K562 (cell line): Measurements from ENCODE around the gene TSC22D1. TPM values are rescaled to one million over a fixed set of nuclear protein-coding genes. Genes with fewer than 3 reads are reported as not detected.

Experiments
- ATAC-seq: fragments of 200-7000 bp; cut with Tn5 transposase; 3 replicates; pipeline ENCODE4 v1.9.1; 2020; ENCODE audit warnings: moderate library complexity
- BruUV-seq: library from RNA; stranded (reverse); fragments of 400-500 nt; replicated peaks from 2 replicates; lab custom pipeline; 2021; lab: Mats Ljungman, UMichigan
- CTCF ChIA-PET: fragments of 300-600 bp; formaldehyde crosslinking; extraction: SDS; loops from one replicate; lab custom pipeline; 2021; ENCODE audit warnings: low intra/inter-chr PET ratio; lab: Yijun Ruan, JAX
- POLR2A ChIA-PET: fragments of 300-600, 350-650 bp; sonication (Branson Sonifier 250); formaldehyde crosslinking; extraction: SDS; loops from one replicate; lab custom pipeline; 2021; ENCODE audit warnings: antibody characterized with exemption, inconsistent platforms; lab: Yijun Ruan, JAX
- DNase-seq, 4 experiments: peaks; one replicate each; pipeline versions ENCODE4 v3.0.0 to v3.0.0-alpha.2; 2011 to 2018; ENCODE audit warnings: low spot score in 3 of 4, mixed read lengths in 3 of 4; ENCODE audit errors: extremely low read depth in 1 of 4
- FAIRE-seq: peaks from 2 replicates; lab custom pipeline; 2011; peaks lifted over from hg19 to GRCh38; lab: Jason Lieb, UNC
- H2AFZ ChIP-seq: 2 replicates; pipeline ENCODE4 v1.6.0; 2011; ENCODE audit warnings: low read depth, low read length, control low read depth, inconsistent platforms
- H3K27ac ChIP-seq: fragments of 200-600 bp; 3 replicates; pipeline ENCODE4 v1.8.0; 2011; ENCODE audit warnings: low read depth, mild to moderate bottlenecking, control low read depth, inconsistent platforms, low read length, moderate library complexity, mixed read lengths; ENCODE audit errors: extremely low read depth
- H3K27me3 ChIP-seq, 2 experiments: fragments of 300-600 bp in 1 of 2; 2 replicates in 1 of 2; 3 replicates in 1 of 2; pipeline versions ENCODE4 v1.6.0 to v1.8.0; 2011; ENCODE audit warnings: inconsistent platforms in 2 of 2, low read length in 2 of 2, mild to moderate bottlenecking in 1 of 2, mixed read lengths in 1 of 2, moderate library complexity in 1 of 2; ENCODE audit not compliant: control insufficient read depth in 2 of 2, insufficient read depth in 2 of 2
- H3K36me3 ChIP-seq: fragments of 300-600 bp; 3 replicates; pipeline ENCODE4 v1.8.0; 2011; ENCODE audit warnings: mild to moderate bottlenecking, low read length, inconsistent platforms; ENCODE audit not compliant: control insufficient read depth, insufficient read depth
- H3K4me1 ChIP-seq, 2 experiments: fragments of 200-600 bp in 1 of 2; replicated peaks in 1 of 2; 2 replicates in 1 of 2; 3 replicates in 1 of 2; pipeline versions ENCODE4 v1.5.1 to v1.8.0; 2011; ENCODE audit warnings: inconsistent platforms in 2 of 2, low read length in 2 of 2, mild to moderate bottlenecking in 1 of 2, mixed read lengths in 1 of 2, moderate library complexity in 1 of 2; ENCODE audit not compliant: control insufficient read depth in 2 of 2, insufficient read depth in 2 of 2
- H3K4me2 ChIP-seq: 2 replicates; pipeline ENCODE4 v1.6.1; 2011; ENCODE audit warnings: low read length, control low read depth, inconsistent platforms, mixed read lengths; ENCODE audit not compliant: insufficient read depth
- H3K4me3 ChIP-seq: fragments of 200-600 bp; sonication (generic), shearing (Covaris generic); 2 replicates; pipeline ENCODE4 v1.5.1; 2016; ENCODE audit warnings: control low read depth, inconsistent platforms
- H3K79me2 ChIP-seq: fragments of 200-600 bp; 3 replicates; pipeline ENCODE4 v1.8.0; 2011; ENCODE audit warnings: low read length, inconsistent platforms; ENCODE audit not compliant: control insufficient read depth, insufficient read depth
- H3K9ac ChIP-seq, 2 experiments: 2 replicates each; pipeline versions ENCODE4 v1.6.0 to v1.6.1; 2011; ENCODE audit warnings: low read depth in 2 of 2, low read length in 2 of 2, control low read depth in 1 of 2, inconsistent platforms in 1 of 2, mild to moderate bottlenecking in 1 of 2, mixed read lengths in 1 of 2; ENCODE audit not compliant: insufficient read depth in 1 of 2
- H3K9me1 ChIP-seq: one replicate; pipeline ENCODE4 v1.6.0; 2011; ENCODE audit warnings: inconsistent platforms, mild to moderate bottlenecking, low read length, moderate library complexity; ENCODE audit not compliant: control insufficient read depth, insufficient read depth
- H3K9me3 ChIP-seq: replicated peaks from 2 replicates; pipeline ENCODE4 v1.5.1; 2011; ENCODE audit warnings: low read depth, low read length, inconsistent platforms; ENCODE audit not compliant: control insufficient read depth, insufficient read depth
- H4K20me1 ChIP-seq: replicated peaks from 2 replicates; pipeline ENCODE4 v1.6.1; 2011; ENCODE audit warnings: low read length, inconsistent platforms, mixed read lengths; ENCODE audit not compliant: control insufficient read depth, insufficient read depth
- CREBBP ChIP-seq: IDR thresholded peaks from one replicate; pipeline ENCODE4 v1.6.1; 2012; ENCODE audit warnings: low read depth, mild to moderate bottlenecking, control low read depth, inconsistent platforms, low read length
- NONO ChIP-seq, 2 experiments: fragments of 200-400 bp in 1 of 2; fragments of 450-650 bp in 1 of 2; formaldehyde crosslinking in 1 of 2; IDR thresholded peaks; 2 replicates each; pipeline ENCODE4 v1.6.1; 2017; ENCODE audit warnings: low read depth in 2 of 2, mild to moderate bottlenecking in 2 of 2, moderate library complexity in 2 of 2, low read length in 1 of 2
- ZSCAN29 ChIP-seq: fragments of 450-650 bp; IDR thresholded peaks from 2 replicates; pipeline ENCODE4 v1.6.1; 2017
- WGBS: fragments of 100-300 bp; shearing (Covaris generic); methylation state at CpG from one replicate; pipeline ENCODE4 v1.1.6; 2016; ENCODE audit warnings: low coverage, mixed read lengths; ENCODE audit not compliant: insufficient coverage; ENCODE audit errors: missing lambda C conversion rate; 5-methylcytosine and 5-hydroxymethylcytosine counted together
- in situ Hi-C: fragments of 300-500 bp; cut with MboI; formaldehyde crosslinking; loops from 4 replicates; pipeline ENCODE4 v1.15.0; 2018; ENCODE audit warnings: inconsistent platforms, mixed read lengths
- intact Hi-C: fragments of 100-400 bp; cut with micrococcal nuclease; formaldehyde crosslinking; loops from 2 replicates; pipeline ENCODE4 v1.14.2; 2022
- polyA plus RNA-seq, 8 experiments: library from polyadenylated mRNA; depleted of rRNA in 4 of 8; stranded (reverse) in 5 of 8; unstranded in 3 of 8; fragments of >200 nt; fragmentation: Nextera tagmentation in 2 of 8; fragmentation: Illumina TruSeq in 1 of 8; extraction: Ambion mirVana in 2 of 8; extraction: Trizol in 1 of 8; gene quantifications; 2 replicates each; pipeline versions ENCODE4 v1.2.1 to v1.2.3, GENCODE V29; 2011 to 2014; ENCODE audit warnings: inconsistent platforms in 1 of 8, missing spikeins in 1 of 8
- total RNA-seq, 7 experiments: library from RNA; depleted of rRNA in 6 of 7; stranded (reverse); fragments of >200 nt in 6 of 7; fragmentation: Illumina TruSeq in 2 of 7; extraction: Trizol in 2 of 7; gene quantifications; 2 replicates each; pipeline versions ENCODE4 v1.2.1 to v1.2.3, GENCODE V29; 2011 to 2021; ENCODE audit warnings: low replicate concordance in 1 of 7
- TF ChIP-seq, protein P1 (sequence below): fragments of 450-650 bp; IDR thresholded peaks from 2 replicates; pipeline ENCODE4 v1.6.1; 2016; ENCODE audit warnings: borderline replicate concordance
- TF ChIP-seq, protein P2 (sequence below): fragments of 250-450 bp; sonication (Bioruptor Pico); IDR thresholded peaks from 2 replicates; pipeline ENCODE4 v1.5.0; 2021; ENCODE audit warnings: mild to moderate bottlenecking, borderline replicate concordance

TSC22D1 gene
- total and polyA plus RNA-seq, 9 of the 15 experiments (the other 6 are each of a cell fraction or from before 2014, with no cell fraction given) = 2.6 to 19.8 (median 8.4) TPM

DNA sequence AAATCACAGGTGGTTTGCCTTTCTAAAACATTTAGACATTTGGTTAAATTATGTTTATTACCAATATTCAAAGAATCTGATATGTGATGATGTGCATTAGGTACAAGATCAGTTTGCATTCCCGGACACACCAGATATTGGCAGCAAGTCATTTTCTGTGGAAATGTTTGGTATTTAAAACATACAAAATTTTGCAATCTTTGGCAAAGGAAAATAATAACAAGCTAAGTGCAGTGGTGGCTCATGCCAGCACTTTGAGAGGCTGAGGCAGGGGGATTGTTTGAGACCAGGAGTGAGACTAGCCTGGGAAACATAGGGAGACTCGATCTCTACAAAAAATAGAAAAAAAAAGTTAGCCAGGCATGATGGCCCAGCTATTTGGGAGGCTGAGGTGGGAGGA lies 29.1 kb upstream of the TSC22D1 start (continued):
- no peak for TF ChIP-seq ZSCAN29
- TF ChIP-seq, protein P1, sequence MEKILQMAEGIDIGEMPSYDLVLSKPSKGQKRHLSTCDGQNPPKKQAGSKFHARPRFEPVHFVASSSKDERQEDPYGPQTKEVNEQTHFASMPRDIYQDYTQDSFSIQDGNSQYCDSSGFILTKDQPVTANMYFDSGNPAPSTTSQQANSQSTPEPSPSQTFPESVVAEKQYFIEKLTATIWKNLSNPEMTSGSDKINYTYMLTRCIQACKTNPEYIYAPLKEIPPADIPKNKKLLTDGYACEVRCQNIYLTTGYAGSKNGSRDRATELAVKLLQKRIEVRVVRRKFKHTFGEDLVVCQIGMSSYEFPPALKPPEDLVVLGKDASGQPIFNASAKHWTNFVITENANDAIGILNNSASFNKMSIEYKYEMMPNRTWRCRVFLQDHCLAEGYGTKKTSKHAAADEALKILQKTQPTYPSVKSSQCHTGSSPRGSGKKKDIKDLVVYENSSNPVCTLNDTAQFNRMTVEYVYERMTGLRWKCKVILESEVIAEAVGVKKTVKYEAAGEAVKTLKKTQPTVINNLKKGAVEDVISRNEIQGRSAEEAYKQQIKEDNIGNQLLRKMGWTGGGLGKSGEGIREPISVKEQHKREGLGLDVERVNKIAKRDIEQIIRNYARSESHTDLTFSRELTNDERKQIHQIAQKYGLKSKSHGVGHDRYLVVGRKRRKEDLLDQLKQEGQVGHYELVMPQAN = no peak

DNA sequence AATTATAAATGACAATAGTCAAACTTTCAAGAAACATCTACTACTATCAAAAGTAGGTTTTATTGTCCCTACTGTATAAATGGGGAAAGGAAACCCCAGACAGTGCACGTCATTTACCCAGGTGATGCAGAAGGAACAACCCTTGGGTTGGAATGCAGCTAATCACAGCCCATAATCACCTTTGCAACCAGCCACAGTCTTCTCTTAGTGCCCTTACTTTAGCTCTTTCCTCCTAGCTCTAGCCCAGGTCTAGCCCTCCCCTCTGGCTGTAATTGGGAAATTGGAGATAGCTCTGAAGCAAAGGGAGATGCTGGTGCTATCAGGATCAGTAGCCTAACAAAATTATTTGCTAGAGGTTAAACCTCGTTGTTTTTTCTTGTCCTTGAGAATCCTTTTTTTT lies 25.5 kb upstream of the TSC22D1 start:
- H3K79me2 ChIP-seq = no peaks in the 10 kb centered on the region
- H3K9me3 ChIP-seq = no peaks in the 10 kb centered on the region
- H3K4me3 ChIP-seq = no peak overlapping the region
- no peak overlapping the region for H3K9ac ChIP-seq
- ATAC-seq = no peak
- no peaks in the 10 kb centered on the region for H3K36me3 ChIP-seq
- no TSS peak for BruUV-seq
- H3K9me1 ChIP-seq = no peaks in the 10 kb centered on the region
- intact Hi-C loops = no loop called here
- POLR2A ChIA-PET = no interaction called here
- peaks cover 0 to 3% of the 10 kb centered on the region in 2 experiments; a peak in 1 of 5 replicates for H3K27me3 ChIP-seq
- H3K4me2 ChIP-seq = no peak overlapping the region
- CTCF ChIA-PET = no interaction called here
- no peak overlapping the region for H3K27ac ChIP-seq
- TF ChIP-seq CREBBP (no peak), NONO (IDR thresholded peaks at IDR 0.05; ENCODE audit: low read depth in 2 of 2, low read length in 1 of 2) (no peak)
- TF ChIP-seq, protein P2, sequence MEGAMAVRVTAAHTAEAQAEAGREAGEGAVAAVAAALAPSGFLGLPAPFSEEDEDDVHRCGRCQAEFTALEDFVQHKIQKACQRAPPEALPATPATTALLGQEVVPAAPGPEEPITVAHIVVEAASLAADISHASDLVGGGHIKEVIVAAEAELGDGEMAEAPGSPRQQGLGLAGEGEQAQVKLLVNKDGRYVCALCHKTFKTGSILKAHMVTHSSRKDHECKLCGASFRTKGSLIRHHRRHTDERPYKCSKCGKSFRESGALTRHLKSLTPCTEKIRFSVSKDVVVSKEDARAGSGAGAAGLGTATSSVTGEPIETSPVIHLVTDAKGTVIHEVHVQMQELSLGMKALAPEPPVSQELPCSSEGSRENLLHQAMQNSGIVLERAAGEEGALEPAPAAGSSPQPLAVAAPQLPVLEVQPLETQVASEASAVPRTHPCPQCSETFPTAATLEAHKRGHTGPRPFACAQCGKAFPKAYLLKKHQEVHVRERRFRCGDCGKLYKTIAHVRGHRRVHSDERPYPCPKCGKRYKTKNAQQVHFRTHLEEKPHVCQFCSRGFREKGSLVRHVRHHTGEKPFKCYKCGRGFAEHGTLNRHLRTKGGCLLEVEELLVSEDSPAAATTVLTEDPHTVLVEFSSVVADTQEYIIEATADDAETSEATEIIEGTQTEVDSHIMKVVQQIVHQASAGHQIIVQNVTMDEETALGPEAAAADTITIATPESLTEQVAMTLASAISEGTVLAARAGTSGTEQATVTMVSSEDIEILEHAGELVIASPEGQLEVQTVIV = no peak
- TF ChIP-seq, all 486 proteins: peak for 0
- WGBS = 0% methylated on average over 2 of the region's 2 CpGs
- in situ Hi-C loops = no loop called here
- Histone ChIP-seq H3K4me1 (no peaks in the 10 kb centered on the region), H4K20me1 (no peaks in the 10 kb centered on the region), H2AFZ (no peak overlapping the region)
- FAIRE-seq (no peak), DNase-seq (no peak)
